Activated CD4-positive, alpha-beta T cell treated with anti-CD3 and anti-CD28 coated beads for 4 hours (primary cell): Measurements from ENCODE around the gene TRIM46.
"Not testable (repeated sequence)": the region's sequence is repeated elsewhere in the genome, so short reads cannot be mapped to it uniquely, and the experiment has no call there.

ENCODE experiments used
- DNase-seq, 2 donors: peaks; one replicate each; pipeline ENCODE4 v3.0.0-alpha.2; 2020

Gene TRIM46

DNA sequence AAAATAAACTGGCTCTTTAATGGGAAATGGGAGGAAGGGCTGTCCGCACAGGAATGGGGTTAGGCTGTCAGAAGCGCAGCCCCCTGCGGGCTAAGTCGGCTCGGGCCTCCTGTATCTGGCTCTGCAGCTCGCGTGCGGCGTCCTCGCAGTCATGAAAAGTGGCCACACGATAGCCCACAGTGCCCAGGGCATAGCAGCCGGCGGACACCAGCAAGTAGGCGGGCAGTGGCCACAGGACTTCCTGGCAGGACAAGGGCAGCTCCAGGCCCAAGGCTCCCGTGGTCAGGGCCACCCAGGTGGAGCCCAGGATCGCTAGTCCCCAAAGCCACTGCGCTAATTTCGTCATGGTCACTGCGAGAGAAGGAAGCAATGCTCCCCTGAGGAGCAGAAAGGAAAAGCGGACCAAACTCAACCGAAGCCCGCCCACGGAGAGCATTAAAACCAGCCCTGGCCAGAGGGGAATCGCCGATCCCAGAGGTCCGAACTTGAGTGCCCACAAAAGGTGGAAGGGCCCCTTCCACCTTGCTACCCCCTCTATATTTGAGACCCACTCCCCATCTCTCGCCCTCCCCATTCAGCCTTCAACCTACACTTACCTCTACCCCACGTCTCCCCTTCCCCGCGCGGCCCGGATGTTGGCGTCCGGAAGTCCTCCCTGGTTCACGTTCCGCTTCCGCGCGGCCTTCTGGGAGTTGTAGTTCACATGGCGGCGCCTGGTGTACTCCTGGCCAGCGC lies 33.6 kb upstream of the TRIM46 start, which contains the start of gene DPM3:
Gene DPM3 (minus strand): TSS at position 637 of the 735 bp plus-strand sequence. CDS start 291 bp downstream, at position 346.
- DNase-seq, result peak; percentile 86 to 91

DNA sequence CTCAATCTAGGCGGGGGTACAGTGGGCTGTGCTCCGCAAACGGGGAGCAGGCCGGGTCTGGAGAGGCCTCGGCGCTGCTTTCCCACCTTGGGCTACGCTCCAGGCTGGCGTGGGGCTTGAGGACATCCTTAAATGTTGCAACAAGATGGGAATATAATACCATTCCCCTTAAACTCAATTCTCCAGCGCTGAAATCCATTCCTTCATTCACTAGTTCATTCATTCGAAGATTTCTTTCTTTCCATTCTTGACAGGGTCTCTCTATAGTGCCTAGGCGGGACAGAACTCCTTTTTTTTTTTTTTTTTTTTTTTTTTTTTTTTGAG lies 33.1 kb upstream of the TRIM46 start:
- no peak for DNase-seq

DNA sequence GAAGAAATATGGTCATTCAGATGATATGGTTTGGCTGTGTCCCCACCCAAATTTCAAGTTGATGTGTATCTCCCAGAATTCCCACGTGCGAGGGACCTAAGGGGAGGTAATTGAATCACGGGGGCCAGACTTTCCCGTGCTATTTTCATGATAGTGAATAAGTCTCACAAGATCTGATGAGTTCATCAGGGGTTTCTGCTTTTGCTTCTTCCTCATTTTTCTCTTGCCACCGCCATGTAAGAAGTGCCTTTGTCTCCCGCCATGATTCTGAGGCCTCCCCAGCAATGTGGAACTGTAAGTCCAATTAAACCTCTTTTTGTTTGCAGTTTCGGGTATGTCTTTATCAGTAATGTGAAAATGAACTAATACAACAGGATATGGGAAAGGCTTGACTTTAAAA lies 31.9 kb upstream of the TRIM46 start:
- DNase-seq, result no peak

DNA sequence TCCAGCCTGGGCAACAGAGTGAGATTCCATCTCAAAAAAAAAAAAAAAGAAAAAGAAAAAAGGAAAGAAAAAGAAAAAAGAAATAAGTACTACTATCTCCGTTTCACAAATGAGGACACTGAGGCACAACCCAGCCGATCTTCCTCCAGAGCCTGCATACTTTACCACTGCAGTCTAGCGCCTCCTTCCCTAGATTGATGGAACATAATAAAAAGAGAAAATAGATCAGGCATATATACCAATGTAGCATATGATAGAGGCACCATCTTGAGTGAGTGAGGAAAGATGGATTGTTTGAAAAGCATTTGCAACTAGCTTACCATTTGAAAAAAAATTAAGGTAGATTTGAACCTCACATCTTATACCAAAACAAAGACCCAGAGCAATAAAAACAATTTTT lies 28.2 kb upstream of the TRIM46 start:
- no peak for DNase-seq

DNA sequence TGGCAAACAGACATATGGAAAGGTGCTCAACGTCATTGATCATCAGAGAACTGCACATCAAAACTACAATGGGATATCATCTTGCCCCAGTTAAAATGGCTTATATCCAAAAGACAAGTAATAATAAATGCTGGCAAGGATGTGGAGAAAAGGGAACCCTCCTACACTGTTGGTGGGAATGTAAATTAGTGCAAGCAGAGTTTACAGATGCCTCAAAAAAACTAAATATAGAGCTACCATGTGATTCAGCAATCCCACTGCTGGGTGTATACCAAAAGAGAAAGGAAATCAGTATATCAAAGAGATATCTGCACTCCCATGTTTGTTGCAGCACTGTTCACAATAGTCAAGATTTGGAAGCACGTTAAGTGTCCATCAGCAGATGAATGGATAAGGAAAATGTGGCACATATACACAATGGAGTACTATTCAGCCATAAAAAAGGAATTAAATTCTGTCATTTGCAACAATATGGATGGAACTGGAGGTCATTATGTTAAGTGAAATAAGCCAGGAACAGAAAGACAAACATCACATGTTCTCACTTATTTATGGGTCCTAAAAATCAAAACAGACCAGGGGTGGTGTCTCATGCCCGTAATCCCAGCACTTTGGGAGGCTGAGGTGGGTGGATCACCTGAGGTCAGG lies 17.5 kb upstream of the TRIM46 start:
- not testable (repeated sequence) for DNase-seq

DNA sequence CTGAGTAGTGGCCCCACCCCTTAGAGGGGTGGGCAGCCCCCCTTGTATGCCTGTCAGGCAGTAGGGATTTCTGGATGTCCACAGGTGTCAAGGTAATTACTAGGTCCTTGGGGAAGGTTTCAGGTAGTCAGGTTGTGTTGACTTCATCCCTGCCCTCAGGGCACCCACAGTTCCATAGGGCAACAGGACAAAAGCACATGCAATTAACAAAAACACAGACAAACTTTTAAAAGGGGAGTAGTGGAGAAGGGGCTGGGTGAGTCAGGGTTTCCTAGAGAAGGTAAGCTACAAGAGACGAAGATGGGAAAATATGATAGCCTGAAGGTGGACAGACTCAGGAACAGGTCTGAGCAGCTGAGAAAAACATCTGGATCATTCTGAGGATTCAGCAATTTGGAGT lies 14.7 kb upstream of the TRIM46 start:
- no peak for DNase-seq

DNA sequence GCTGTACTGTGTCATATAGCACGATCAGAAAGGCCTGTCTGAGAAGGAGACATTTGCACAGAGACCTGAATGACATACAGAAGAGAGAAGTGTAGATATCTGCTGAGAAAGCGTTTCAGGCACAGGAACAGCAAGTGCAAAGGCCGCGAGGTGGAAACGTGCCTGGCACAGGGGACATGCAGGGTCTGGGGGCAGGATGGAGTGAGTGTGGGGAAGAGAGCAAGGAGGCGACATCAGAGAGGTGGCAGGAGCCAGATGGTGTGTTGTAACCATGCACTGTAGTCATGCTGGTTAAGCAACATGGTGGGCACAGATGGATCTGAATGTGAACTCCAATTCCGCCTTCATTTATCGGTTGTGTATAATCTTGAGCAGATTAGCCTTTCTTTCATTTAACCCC lies 13.5 kb upstream of the TRIM46 start:
- DNase-seq, result no peak

DNA sequence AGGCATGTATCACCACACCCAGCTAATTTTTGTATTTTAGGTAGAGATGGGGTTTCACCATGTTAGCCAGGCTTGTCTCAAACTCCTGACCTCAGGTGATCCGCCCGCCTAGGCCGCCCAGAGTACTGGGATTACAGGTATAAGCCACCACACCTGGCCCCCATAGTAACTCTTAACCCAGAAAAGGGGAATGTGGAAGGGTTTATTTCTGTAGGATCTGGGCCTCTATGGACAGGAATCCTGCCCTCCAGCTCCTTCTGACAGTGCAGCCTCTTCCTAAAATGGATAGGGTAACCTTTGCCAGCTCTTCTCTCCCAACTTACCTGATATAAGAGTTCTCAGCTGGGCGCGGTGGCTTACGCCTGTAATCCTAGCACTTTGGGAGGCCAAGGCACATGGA lies 11.0 kb upstream of the TRIM46 start:
- not testable (repeated sequence) for DNase-seq

DNA sequence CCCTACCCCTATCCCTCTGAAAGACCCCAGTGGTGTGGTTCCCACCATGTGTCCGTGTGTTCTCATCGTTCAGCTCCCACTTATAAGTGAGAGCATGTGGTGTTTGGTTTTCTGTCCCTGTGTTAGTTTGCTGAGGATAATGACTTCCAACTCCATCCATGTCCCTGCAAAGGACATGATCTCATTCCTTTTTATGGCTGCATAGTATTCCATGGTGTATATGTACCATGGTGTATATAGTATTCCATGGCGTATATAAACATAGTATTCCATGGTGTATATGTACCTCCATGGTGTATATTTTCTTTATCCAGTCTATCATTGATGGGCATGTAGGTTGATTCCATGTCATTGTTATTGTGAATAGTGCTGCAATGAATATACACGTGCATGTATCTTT lies 9.9 kb upstream of the TRIM46 start:
- DNase-seq, result not testable (repeated sequence)

DNA sequence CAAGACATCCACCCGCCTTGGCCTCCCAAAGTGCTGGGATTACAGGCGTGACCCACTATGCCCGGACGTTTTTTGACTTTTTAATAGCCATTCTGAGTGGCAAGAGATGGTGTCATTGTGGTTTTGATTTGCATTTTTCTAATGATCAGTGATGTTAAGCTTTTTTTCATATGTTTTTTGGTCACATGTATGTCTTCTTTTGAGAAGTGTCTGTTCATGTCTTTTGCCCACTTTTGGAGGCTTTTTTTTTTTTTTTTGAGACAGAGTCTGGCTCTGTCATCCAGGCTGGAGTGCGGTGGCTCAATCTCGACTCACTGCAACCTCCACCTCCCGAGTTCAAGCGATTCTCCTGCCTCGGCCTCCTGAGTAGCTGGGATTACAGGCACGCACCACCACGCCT lies 9.0 kb upstream of the TRIM46 start:
- DNase-seq, result not testable (repeated sequence)

DNA sequence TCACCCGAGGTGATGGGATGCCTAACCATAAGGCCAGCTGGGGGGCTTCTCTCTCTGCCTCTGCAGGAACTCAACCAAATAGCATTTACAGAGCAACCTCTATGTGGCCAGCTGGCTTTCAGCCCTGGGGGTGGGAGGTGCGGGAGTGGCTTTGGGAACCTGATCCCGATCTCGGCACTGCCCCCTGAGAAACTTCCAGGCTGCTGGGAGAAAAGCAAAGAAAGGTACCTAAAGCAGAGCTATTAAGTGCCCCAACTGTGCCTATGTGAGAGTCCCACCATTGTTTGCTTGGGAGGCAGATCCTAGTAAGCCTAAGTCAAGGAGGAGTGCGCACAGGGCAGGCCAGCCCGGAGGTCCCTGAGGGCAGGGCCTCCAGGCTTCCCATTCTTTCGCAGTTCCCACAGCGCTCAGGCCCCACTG lies 7.6 kb upstream of the TRIM46 start:
- no peak for DNase-seq

DNA sequence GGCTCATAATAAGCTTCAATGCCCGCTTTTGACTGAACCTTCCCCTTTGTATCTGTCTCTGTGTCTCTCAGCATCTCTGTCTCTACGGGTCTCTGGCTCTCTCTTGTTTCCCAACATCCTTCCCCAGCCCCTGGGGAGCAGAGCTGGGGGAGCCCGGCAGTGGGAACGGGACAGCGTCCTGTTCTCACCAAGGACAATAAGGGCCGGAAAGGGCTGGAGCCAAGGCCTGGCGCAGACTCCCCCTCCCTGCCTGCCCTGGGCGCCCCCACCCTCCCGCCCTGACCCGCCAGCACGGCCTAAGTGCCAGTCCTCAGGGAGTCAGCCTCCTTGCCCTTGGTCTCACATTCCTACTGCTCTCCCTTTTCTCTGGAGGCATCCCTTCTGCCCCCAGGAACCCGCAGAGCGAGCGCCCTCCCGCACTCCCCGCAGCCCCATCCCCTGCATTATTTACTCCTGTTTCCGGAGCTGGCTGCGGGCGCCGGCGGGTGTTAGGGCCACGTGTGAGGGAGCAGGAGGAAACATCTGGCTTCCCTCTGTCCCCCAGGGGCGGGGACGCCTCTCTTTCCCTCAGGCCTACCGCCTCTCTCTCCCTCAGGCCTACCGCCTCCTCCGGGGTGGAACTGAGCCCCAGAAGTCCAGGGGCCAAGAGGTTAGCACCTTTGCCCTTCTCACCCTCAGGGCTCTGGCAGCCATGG lies 7.0 kb upstream of the TRIM46 start:
- DNase-seq, result no peak

DNA sequence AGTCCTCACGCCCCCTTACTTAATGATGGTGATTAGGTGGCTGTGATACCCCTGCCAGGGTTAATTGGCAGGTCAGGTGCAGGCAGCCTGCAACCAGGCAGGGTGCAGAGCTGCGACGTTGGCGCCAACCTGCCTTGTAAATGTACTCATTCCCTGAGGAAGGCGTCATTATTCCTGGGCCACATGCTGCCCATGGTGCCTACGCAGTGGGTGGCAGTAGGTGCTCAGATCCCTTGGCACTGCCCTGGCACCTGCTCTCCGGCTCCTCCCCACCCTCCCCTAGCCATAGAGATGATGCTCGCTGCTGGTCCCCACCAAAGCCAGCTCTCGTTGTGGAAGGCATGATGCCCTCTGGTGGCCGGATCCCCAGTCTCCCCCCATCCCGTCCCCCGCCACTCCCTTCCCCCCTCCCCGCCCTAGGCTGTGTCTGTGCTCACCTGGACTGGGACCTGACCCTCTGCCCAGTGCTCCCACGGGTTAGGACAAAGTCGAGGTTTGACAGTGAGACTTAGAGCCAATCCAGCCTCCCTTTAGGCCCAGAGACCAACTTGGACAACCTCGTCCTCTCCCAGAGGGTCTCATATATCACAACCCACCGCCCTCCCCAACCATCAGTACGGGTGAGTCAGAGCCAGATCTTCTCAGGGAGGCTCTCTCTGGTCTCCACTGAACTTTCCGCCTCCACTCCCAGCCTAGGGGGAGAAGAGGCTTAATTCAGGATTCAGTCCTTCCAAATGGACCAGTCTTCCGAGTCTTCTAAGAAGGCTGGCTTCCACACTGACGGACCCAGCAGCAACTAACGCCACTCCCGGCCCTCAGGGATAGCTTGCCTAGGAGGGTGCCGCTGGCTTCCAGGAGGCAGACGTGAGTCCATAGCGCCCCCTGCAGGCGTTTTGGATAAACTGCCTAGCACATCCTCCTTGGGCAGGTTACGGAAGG lies 6.2 kb upstream of the TRIM46 start:
- DNase-seq, result peak; percentile 83

DNA sequence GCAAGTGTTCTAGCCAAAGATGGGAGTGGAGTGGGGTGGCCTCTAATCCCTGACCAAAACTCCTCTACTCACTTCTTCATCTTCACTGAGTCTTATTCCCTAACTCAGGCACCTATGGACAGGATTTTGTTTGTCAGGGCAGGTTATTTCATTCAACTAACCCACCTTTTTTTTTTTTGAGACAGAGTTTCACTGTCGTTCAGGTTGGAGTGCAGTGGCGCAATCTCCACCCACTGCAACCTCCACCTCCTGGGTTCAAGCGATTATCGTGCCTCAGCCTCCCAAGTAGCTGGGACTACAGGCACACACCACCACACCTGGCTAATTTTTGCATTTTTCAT lies 5.6 kb upstream of the TRIM46 start:
- DNase-seq, result not testable (repeated sequence)

DNA sequence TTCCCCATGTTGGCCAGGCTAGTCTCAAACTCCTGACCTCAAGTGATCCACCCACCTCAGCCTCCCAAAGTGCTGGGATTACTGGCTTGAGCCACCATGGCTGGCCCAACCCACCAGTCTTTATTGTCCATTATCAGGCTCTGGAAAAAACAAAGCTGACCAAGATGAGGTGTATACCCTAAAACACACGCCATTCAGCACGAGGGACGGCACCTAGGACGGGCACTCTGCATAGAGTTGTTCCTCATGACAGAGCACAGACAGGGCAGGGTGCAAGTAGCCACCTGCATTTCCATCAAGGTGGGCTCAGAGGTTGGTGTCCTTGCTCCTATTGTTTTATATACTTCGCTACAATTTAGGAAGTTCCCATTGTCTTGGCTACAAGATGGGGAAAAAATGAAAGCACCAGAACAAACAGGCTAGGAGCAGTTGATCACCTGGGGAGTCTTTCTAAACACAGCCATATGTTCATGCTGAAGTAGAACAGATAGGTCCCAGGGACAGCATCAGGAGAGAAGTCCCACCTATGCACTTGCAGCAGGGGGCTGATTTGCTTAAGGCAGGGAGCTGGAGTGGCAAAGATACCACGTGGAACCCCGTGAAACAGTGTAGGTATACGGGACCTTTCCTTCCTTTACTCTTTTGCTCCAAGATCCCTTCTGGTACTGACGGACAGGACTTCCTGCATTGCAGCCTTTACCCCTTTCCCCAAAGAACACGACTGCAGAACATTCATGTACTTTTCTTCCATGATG lies 5.0 kb upstream of the TRIM46 start:
- DNase-seq, result no peak

DNA sequence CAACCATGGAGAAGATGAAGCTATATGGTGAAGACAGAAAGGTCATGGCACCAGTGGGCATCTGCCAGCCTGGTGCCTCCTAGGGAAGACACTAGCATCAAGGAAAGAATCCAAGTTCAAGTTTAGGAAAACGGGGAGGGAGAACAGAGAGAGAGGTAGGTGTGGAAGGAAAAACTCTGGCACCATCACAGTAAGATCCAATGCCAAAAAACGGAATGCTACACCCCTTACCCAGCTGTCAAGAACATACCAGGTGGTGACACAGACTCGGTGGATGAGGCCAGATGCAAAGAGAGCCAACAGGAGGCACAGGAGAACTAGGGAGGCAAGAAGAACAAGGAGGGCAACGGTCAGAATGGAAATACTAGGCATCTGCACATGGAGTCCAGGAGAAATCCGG lies 4.1 kb upstream of the TRIM46 start:
- no peak for DNase-seq

DNA sequence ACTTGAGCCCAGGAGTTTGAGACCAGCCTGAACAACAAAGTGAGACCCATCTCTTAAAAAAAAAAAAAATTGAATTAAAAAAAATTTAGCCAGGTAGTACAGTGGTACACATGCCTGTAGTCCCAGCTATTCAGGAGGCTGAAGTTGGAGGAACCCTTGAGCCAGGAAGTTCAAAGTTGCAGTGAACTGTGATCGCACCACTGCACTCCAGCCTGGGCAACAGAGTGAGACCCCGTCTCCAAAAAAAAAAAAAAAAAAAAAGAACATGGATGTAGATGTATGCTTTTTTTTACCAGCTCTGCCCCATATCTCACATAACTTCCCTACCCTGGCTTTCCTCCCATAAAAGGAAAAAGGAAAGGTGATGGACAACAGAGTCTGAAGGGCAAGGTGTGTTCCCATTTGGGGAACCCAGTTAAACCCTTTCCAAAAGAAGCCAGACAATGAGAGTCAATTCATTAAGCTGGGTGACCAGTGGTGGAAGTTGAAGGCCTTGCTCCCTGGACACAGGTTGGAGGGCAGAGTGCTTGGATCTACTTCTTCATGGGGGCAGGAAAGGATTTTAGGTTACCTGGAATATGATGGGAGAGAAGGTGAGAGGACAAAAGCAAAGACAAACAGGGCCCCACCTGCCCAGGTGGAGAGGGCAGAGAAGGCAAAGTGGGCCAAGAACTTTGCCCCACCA lies 3.4 kb upstream of the TRIM46 start:
- no peak for DNase-seq

DNA sequence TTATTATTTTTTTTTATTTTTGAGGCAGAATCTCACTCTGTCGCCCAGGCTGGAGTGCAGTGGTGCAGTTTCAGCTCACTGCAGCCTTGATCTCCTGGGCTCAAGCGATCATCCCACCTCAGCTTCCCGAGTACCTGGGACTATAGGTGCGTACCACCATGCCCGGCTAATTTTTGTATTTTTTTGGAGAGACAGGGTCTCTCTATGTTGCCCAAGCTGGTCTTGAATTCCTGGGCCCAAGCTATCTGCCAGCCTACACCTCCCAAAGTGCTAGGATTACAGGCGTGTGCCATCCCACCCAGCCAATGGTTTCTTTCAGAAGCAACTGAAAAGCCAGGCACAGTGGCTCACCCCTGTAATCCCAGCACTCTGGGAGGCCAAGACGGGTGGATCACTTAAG lies 2.8 kb upstream of the TRIM46 start:
- no peak for DNase-seq

DNA sequence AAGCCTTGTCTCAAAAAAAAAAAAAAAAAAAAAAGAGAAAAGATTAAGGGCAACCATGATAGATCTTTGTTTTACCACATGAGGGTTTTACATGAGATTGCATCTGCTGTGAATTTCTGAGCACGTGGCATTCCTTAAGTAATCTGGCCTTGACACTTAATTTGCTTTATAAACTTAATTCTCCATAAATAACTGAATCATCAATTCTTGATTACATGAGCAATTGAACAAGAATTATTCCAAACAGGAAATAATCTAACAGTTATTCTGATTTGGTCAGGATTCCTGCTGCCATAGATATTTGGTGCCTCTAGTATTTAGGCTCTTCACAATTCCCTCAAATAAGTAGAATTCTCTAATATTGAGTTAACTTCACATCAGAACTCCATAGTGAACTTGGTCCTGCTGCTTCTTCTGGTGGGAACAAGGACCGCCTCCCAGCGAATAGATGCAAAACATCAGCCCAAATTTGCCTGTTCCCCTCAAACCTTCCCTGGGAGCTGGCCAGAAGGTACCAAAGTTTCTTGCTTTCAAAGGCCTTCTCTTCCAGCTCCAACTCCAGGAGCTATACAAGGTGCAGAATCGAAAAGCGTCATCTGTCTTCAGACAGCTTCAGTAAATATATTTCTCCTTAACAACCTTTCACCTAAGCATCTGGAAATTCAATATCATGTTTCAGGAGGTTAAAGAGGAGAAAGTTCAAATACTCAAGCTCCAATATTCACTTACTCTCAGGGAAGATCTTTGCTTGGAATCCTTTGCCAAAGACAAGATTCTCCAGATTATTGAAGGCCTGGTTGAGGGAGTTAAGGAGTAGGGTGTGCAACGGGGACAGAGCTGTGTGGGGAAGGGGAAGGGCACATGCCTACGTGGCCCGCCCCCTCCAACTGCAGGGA lies 1.6 kb upstream of the TRIM46 start:
- peak in 1 of 2 donors; percentile 52 for DNase-seq

DNA sequence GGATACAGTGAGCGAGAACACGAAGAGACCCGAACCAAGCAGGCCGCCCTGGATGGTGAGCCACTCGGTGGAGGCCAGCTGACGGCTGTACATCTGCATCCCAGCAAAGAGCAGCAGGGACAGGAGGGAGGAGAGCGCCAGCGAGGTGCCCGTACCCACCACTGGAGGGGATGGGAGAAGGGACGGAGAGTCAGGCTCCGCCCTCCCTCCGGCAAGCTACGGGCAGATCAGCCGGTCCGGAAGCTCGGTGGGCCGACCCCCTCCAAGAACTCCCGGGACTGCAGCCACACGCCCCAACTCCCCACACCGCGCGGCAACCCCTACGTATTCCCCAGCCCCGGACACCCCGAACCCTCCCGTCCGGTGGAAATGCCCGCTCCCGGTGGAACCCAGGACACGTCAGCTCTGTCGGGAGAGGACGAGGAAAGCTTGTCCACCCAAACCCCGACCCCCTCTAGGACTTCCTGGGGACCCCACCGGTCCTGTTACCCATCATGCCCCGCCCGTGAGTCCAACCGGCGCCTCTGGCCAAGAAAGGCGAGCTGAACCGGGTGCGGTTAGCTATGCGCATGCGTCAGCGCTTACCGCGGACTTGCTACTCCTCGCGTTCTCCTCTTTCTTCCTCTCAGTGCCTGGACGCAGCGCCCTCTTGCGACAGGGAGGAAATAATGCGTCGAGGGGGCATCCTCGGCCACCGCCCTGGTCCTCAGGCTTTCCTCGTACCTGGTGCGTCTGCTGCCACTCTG lies 744 bp upstream of the TRIM46 start, which contains the start of gene KRTCAP2:
Gene KRTCAP2 (minus strand): TSS at position 573 of the 746 bp plus-strand sequence. CDS start 80 bp downstream, at position 493.
- DNase-seq, result peak; percentile 93 to 94
